OCI-LY1 (cell line): ENCODE data around the gene SGPL1.
"Not testable (repeated sequence)": the region's sequence is repeated elsewhere in the genome, so short reads cannot be mapped to it uniquely, and the experiment has no call there.

ENCODE experiments used
- H2AFZ ChIP-seq: fragments of 200-600 bp; sonication (generic), shearing (Covaris generic); 2 replicates; pipeline ENCODE4 v1.6.0; 2014; ENCODE audit warnings: antibody characterized with exemption, mild to moderate bottlenecking, low read length
- H3F3A ChIP-seq: fragments of 200-600 bp; sonication (generic), shearing (Covaris generic); 2 replicates; pipeline ENCODE4 v1.6.0; 2014; ENCODE audit warnings: mild to moderate bottlenecking, antibody characterized with exemption, low read length, moderate library complexity; ENCODE audit not compliant: insufficient read depth
- H3K27ac ChIP-seq: fragments of 200-600 bp; sonication (generic); 2 replicates; pipeline ENCODE4 v1.5.1; 2014; ENCODE audit warnings: low read length, mixed run types, mild to moderate bottlenecking, low read depth; ENCODE audit not compliant: poor library complexity, severe bottlenecking
- H3K27me3 ChIP-seq: fragments of 200-600 bp; sonication (generic); 2 replicates; pipeline ENCODE4 v1.6.0; 2014; ENCODE audit warnings: antibody characterized with exemption, mild to moderate bottlenecking, low read length, moderate library complexity; ENCODE audit not compliant: insufficient read depth
- H3K36me3 ChIP-seq: fragments of 200-600 bp; sonication (generic); 2 replicates; pipeline ENCODE4 v1.6.1; 2014; ENCODE audit warnings: mild to moderate bottlenecking, antibody characterized with exemption, low read length, moderate library complexity, mixed read lengths; ENCODE audit not compliant: insufficient read depth
- H3K4me1 ChIP-seq: fragments of 200-600 bp; sonication (generic); 2 replicates; pipeline ENCODE4 v1.5.1; 2014; ENCODE audit warnings: mild to moderate bottlenecking, low read length, moderate library complexity; ENCODE audit not compliant: insufficient read depth, severe bottlenecking
- H3K4me2 ChIP-seq: fragments of 200-600 bp; sonication (generic), shearing (Covaris generic); 2 replicates; pipeline ENCODE4 v1.6.1; 2014; ENCODE audit warnings: low read length
- H3K4me3 ChIP-seq: fragments of 200-600 bp; sonication (generic); 2 replicates; pipeline ENCODE4 v1.5.1; 2014; ENCODE audit warnings: low read length, low read depth, mild to moderate bottlenecking, mixed read lengths; ENCODE audit not compliant: poor library complexity, severe bottlenecking
- H3K79me2 ChIP-seq: fragments of 200-600 bp; shearing (Covaris generic); 2 replicates; pipeline ENCODE4 v1.6.1; 2016; ENCODE audit warnings: mixed run types, low read length, mixed read lengths; ENCODE audit not compliant: insufficient read depth
- H3K9ac ChIP-seq: fragments of 200-600 bp; sonication (generic), shearing (Covaris generic); 2 replicates; pipeline ENCODE4 v1.6.1; 2014; ENCODE audit warnings: mild to moderate bottlenecking, low read length, mixed read lengths
- H3K9me2 ChIP-seq: fragments of 200-600 bp; sonication (generic), shearing (Covaris generic); 2 replicates; pipeline ENCODE4 v1.6.1; 2014; ENCODE audit warnings: low read depth, mild to moderate bottlenecking, low read length, mixed read lengths
- H3K9me3 ChIP-seq: fragments of 200-600 bp; shearing (Covaris generic); 2 replicates; pipeline ENCODE4 v1.6.1; 2014; ENCODE audit warnings: low read length, mixed read lengths
- H4K20me1 ChIP-seq: fragments of 200-600 bp; sonication (generic), shearing (Covaris generic); 2 replicates; pipeline ENCODE4 v1.6.0; 2016; ENCODE audit warnings: mild to moderate bottlenecking, low read length; ENCODE audit not compliant: insufficient read depth
- EZH2 ChIP-seq: fragments of 200-600 bp; sonication (generic), shearing (Covaris generic); IDR thresholded peaks from 2 replicates; pipeline ENCODE4 v1.8.0; 2017; ENCODE audit warnings: borderline replicate concordance, mixed run types, mild to moderate bottlenecking, antibody characterized with exemption, low read length, moderate library complexity, mixed read lengths
- TF ChIP-seq, protein P1 (sequence below): fragments of 200-600 bp; sonication (generic), shearing (Covaris generic); IDR thresholded peaks from 2 replicates; pipeline ENCODE4 v1.5.1; 2017; ENCODE audit warnings: mild to moderate bottlenecking, antibody characterized with exemption, low read length, moderate library complexity, mixed read lengths

Gene SGPL1, protein sequence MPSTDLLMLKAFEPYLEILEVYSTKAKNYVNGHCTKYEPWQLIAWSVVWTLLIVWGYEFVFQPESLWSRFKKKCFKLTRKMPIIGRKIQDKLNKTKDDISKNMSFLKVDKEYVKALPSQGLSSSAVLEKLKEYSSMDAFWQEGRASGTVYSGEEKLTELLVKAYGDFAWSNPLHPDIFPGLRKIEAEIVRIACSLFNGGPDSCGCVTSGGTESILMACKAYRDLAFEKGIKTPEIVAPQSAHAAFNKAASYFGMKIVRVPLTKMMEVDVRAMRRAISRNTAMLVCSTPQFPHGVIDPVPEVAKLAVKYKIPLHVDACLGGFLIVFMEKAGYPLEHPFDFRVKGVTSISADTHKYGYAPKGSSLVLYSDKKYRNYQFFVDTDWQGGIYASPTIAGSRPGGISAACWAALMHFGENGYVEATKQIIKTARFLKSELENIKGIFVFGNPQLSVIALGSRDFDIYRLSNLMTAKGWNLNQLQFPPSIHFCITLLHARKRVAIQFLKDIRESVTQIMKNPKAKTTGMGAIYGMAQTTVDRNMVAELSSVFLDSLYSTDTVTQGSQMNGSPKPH

DNA sequence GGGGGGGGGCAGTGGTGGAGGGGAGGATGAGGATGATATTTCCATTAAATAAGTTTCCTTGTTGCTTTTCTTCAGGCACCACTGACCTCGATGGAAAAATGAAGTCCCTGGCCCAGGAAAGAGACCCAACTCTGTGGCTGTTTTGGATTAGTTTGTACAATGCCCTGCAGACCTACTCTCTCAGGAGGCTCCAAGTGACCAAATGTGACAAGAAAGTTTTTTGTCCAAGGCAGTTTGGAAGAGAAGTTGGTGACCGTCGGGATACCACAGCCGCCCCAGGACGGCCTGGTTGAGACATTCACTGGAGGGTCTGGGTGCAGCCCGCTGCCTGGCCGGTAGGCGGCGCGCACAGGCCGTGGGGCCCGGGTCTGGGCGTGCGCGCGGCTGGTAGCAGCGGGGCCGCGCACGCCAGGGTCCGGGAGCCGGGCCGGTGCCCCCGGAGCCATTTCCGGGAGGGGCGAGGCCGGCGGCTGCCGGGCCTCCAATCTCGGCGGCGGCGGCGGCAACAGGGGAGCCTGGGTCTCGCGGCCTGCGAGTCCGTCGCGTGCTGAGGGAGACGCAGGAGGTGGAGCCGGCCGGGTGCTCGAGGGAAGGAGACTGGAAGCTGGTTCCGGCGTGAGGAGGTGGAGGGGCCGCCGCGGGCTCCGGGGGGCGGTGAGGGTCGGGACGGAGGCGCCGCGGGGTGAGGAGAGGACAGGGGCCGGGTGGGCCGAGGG lies at the start of gene SGPL1:
TSS of gene SGPL1 (plus strand) at position 445 of the 716 bp plus-strand sequence. CDS start 906 bp downstream, outside the sequence.
- H3K9me2 ChIP-seq, result no peaks in the 10 kb centered on the region
- TF ChIP-seq EZH2, result no peak
- TF ChIP-seq, protein P1, sequence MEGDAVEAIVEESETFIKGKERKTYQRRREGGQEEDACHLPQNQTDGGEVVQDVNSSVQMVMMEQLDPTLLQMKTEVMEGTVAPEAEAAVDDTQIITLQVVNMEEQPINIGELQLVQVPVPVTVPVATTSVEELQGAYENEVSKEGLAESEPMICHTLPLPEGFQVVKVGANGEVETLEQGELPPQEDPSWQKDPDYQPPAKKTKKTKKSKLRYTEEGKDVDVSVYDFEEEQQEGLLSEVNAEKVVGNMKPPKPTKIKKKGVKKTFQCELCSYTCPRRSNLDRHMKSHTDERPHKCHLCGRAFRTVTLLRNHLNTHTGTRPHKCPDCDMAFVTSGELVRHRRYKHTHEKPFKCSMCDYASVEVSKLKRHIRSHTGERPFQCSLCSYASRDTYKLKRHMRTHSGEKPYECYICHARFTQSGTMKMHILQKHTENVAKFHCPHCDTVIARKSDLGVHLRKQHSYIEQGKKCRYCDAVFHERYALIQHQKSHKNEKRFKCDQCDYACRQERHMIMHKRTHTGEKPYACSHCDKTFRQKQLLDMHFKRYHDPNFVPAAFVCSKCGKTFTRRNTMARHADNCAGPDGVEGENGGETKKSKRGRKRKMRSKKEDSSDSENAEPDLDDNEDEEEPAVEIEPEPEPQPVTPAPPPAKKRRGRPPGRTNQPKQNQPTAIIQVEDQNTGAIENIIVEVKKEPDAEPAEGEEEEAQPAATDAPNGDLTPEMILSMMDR, result peak; percentile 86
- peak within 1 kb of the TSS; percentile 95 for H3K4me2 ChIP-seq
- peaks cover 12% of the 10 kb centered on the region for H3K4me1 ChIP-seq
- peak within 1 kb of the TSS; percentile 76 for H3K9ac ChIP-seq
- H3K27me3 ChIP-seq, result no peaks in the 10 kb centered on the region
- H3K36me3 ChIP-seq, result no peaks in the 10 kb centered on the region
- no peaks in the 10 kb centered on the region for H3K79me2 ChIP-seq
- H4K20me1 ChIP-seq, result no peaks in the 10 kb centered on the region
- H3F3A ChIP-seq, result no peaks in the 10 kb centered on the region
- no peak within 1 kb of the TSS for H2AFZ ChIP-seq
- H3K27ac ChIP-seq, result no peak within 1 kb of the TSS
- H3K9me3 ChIP-seq, result no peaks in the 10 kb centered on the region
- peak within 1 kb of the TSS; percentile 84 for H3K4me3 ChIP-seq

DNA sequence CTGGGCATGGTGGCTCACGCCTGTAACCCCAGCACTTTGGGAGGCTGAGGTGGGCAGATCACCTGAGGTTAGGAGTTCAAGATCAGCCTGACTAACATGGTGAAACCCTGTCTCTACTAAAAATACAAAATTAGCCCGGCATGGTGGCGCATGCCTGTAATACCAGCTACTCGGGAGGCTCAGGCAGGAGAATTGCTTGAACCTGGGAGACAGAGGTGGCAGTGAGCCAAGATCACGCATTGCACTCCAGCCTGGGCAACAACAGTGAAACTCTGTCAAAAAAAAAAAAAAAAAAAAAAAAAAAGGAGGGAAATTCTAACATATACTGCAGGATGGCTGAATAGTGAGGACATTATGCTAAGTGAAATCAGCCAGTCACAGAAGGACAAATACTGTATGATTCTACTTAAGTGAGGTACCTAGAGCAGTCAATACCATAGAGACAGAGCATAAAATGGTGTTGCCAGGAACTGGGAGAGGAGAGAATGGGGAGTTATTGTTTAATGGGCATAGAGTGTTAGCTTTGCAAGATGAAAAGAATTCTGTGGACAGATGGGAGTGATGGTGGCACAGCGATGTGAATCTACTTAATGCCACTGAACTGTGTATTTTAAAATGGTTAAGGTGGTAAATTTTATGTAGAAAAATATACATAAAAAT lies 47.6 kb upstream of the SGPL1 start:
- not testable (repeated sequence) for H3K9ac ChIP-seq, H3K36me3 ChIP-seq, H2AFZ ChIP-seq, H3K4me3 ChIP-seq, H3K9me2 ChIP-seq, H3K27ac ChIP-seq, H3F3A ChIP-seq, H4K20me1 ChIP-seq, H3K79me2 ChIP-seq, H3K27me3 ChIP-seq, H3K4me1 ChIP-seq, H3K4me2 ChIP-seq
- peaks cover 14% of the 10 kb centered on the region for H3K9me3 ChIP-seq

DNA sequence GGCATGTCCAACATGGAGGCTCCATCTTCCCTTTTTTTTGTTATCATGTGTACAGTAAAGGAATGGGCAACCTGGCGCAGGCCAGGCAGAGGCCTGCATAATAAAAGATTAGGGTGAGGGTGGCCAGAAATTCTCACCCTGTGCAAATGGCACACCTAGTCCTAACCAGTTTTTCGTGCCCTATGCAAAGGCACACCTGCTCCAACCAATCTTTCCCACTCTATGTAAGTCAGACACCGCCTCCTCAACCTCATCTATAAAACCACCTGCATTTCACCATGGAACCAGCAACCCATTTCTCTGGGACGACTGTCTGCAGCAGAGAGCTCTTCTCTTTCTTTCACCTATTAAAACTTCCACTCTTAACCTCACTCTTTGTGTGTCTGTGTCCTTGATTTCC lies 46.6 kb upstream of the SGPL1 start:
- Histone ChIP-seq H2AFZ (no peak overlapping the region), H3K79me2 (no peaks in the 10 kb centered on the region), H3K9me3 (peaks cover 14% of the 10 kb centered on the region), H3F3A (no peaks in the 10 kb centered on the region), H3K27me3 (peaks cover 3% of the 10 kb centered on the region; the same call in 1 of the 2 replicates), H3K4me2 (no peak overlapping the region), H4K20me1 (no peaks in the 10 kb centered on the region), H3K9me2 (no peaks in the 10 kb centered on the region), H3K4me1 (no peaks in the 10 kb centered on the region), H3K9ac (no peak overlapping the region), H3K4me3 (no peak overlapping the region), H3K27ac (no peak overlapping the region), H3K36me3 (no peaks in the 10 kb centered on the region; the same call in 1 of the 2 replicates)
- TF ChIP-seq, protein P1, result no peak
- no peak for TF ChIP-seq EZH2
